Caco-2 (cell line): ENCODE measurements around the gene NRXN3. TPM values are rescaled to one million over a fixed set of nuclear protein-coding genes. Genes with fewer than 3 reads are reported as not detected.

Experiments used
- BruUV-seq: library from RNA; stranded (reverse); fragments of 400-500 nt; replicated peaks from 2 replicates; lab custom pipeline; 2021; lab: Mats Ljungman, UMichigan
- CTCF ChIA-PET: fragments of 300-600 bp; sonication (Branson Sonifier 250); formaldehyde crosslinking; loops from one replicate; lab custom pipeline; 2022; ENCODE audit warnings: antibody characterized with exemption; lab: Charles Lee
- POLR2A ChIA-PET: fragments of 300-600 bp; sonication (Branson Sonifier 250); formaldehyde crosslinking; loops from one replicate; lab custom pipeline; 2022; ENCODE audit warnings: antibody characterized with exemption; lab: Charles Lee
- DNase-seq, 2 experiments: peaks; one replicate each; pipeline versions ENCODE4 v3.0.0 to v3.0.0-alpha.2; 2020 to 2022
- H3K27me3 ChIP-seq: replicated peaks from 2 replicates; pipeline ENCODE4 v1.6.0; 2011; ENCODE audit warnings: low read length; ENCODE audit not compliant: control insufficient read depth, insufficient read depth
- H3K36me3 ChIP-seq: 2 replicates; pipeline ENCODE4 v1.5.1; 2011; ENCODE audit warnings: low read length; ENCODE audit not compliant: control insufficient read depth, insufficient read depth
- H3K4me1 ChIP-seq: fragments of 250-450 bp; sonication (Bioruptor Pico); 2 replicates; pipeline ENCODE4 v1.5.1; 2020; ENCODE audit warnings: mild to moderate bottlenecking
- H3K4me3 ChIP-seq: 2 replicates; pipeline ENCODE4 v1.5.1; 2011; ENCODE audit warnings: low read depth, mild to moderate bottlenecking, control low read depth, low read length
- H3K9me3 ChIP-seq: fragments of 250-450 bp; sonication (Bioruptor Pico); 2 replicates; pipeline ENCODE4 v1.5.1; 2020; ENCODE audit warnings: mild to moderate bottlenecking, moderate library complexity
- H3K27ac Mint-ChIP-seq: one replicate; pipeline ENCODE4 v1.8.0; 2022; ENCODE audit warnings: mixed read lengths; ENCODE audit not compliant: unreplicated experiment
- H3K27me3 Mint-ChIP-seq: one replicate; pipeline ENCODE4 v1.8.0; 2022; ENCODE audit warnings: mixed read lengths; ENCODE audit not compliant: insufficient read depth, unreplicated experiment
- H3K36me3 Mint-ChIP-seq: one replicate; pipeline ENCODE4 v1.8.0; 2022; ENCODE audit warnings: mild to moderate bottlenecking, mixed read lengths; ENCODE audit not compliant: insufficient read depth, unreplicated experiment
- H3K4me1 Mint-ChIP-seq: one replicate; pipeline ENCODE4 v1.8.0; 2022; ENCODE audit warnings: low read depth, mixed read lengths; ENCODE audit not compliant: unreplicated experiment
- H3K4me3 Mint-ChIP-seq: one replicate; pipeline ENCODE4 v1.8.0; 2022; ENCODE audit warnings: mild to moderate bottlenecking, moderate library complexity, mixed read lengths; ENCODE audit not compliant: unreplicated experiment
- H3K9me3 Mint-ChIP-seq: one replicate; pipeline ENCODE4 v1.8.0; 2022; ENCODE audit warnings: mixed read lengths; ENCODE audit not compliant: unreplicated experiment
- intact Hi-C: fragments of 100-400 bp; cut with micrococcal nuclease; formaldehyde crosslinking; loops from one replicate; pipeline ENCODE4 v1.10.0; 2022; ENCODE audit not compliant: unreplicated experiment
- total RNA-seq: library from RNA; stranded (reverse); gene quantifications from 2 replicates; pipeline ENCODE4 v1.2.3, GENCODE V29; 2022
- TF ChIP-seq, protein P1 (sequence below), 2 experiments: fragments of 200-600 bp in 1 of 2; IDR thresholded peaks; 1 replicate in 1 of 2; 2 replicates in 1 of 2; pipeline versions ENCODE4 v1.5.1 to v1.8.0; 2011 to 2022; ENCODE audit warnings: antibody characterized with exemption in 1 of 2, control low read depth in 1 of 2, inconsistent platforms in 1 of 2, low read depth in 1 of 2, low read length in 1 of 2, mild to moderate bottlenecking in 1 of 2, moderate library complexity in 1 of 2; ENCODE audit not compliant: insufficient read depth in 1 of 2, severe bottlenecking in 1 of 2, unreplicated experiment in 1 of 2

NRXN3 gene
- total RNA-seq, 1 experiment from 2014 or later: 12.4 TPM

DNA sequence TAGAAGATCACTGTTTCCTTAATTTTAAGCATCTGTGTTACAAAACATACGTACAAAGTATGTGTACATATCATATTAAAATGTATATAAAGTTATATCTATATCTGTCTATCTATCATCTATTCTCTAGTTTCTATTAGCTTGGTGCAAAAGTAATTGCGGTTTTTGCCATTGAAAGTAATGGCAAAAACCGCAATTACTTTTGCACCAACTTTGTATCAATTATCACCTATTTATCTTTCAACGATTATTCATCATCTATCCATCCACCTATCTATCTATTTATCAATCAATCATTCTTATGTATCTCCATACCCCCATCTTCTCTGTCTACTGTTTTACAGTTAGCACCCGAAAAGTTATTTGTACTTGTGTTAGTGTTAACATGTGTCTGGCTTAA, 447.6 kb downstream of the NRXN3 start:
- TF ChIP-seq, protein P1, sequence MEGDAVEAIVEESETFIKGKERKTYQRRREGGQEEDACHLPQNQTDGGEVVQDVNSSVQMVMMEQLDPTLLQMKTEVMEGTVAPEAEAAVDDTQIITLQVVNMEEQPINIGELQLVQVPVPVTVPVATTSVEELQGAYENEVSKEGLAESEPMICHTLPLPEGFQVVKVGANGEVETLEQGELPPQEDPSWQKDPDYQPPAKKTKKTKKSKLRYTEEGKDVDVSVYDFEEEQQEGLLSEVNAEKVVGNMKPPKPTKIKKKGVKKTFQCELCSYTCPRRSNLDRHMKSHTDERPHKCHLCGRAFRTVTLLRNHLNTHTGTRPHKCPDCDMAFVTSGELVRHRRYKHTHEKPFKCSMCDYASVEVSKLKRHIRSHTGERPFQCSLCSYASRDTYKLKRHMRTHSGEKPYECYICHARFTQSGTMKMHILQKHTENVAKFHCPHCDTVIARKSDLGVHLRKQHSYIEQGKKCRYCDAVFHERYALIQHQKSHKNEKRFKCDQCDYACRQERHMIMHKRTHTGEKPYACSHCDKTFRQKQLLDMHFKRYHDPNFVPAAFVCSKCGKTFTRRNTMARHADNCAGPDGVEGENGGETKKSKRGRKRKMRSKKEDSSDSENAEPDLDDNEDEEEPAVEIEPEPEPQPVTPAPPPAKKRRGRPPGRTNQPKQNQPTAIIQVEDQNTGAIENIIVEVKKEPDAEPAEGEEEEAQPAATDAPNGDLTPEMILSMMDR (IDR thresholded peaks at IDR 0.05; ENCODE audit: insufficient read depth in 1 of 2, low read depth in 1 of 2, low read length in 1 of 2, severe bottlenecking in 1 of 2, unreplicated experiment in 1 of 2): no peak
- Mint-ChIP-seq H3K4me1 (no peaks in the 10 kb centered on the region), H3K27me3 (peaks cover 9% of the 10 kb centered on the region), H3K36me3 (no peaks in the 10 kb centered on the region), H3K9me3 (no peaks in the 10 kb centered on the region), H3K27ac (no peak overlapping the region), H3K4me3 (no peak overlapping the region)
- Histone ChIP-seq H3K4me3 (no peak overlapping the region), H3K27me3 (no peaks in the 10 kb centered on the region), H3K36me3 (no peaks in the 10 kb centered on the region), H3K9me3 (no peaks in the 10 kb centered on the region), H3K4me1 (no peaks in the 10 kb centered on the region)
- ChIA-PET POLR2A (no interaction called here), CTCF (no interaction called here)
- no TSS peak for BruUV-seq
- DNase-seq: no peak
- intact Hi-C loops: no loop called here

DNA sequence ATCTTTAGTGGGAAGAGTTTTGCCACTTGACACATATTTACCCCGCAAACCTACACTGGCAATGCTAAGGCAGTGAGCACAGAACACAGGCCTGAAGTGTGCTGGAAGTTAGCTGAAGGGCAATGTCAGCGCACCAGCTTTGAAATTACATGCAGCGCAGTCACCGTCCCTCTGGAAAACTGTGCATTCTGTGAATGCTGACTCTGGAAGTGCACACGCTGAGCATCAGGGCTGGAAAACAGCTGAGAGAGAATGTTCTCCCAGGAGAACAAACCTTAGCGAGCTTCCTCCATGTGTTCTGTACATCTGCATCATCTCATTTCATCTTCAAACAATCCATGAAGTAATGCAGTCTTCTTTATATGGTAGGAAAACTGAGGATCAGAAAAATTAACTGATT, 448.2 kb downstream of the NRXN3 start:
- TF ChIP-seq, protein P1 (IDR thresholded peaks at IDR 0.05; ENCODE audit: insufficient read depth in 1 of 2, low read depth in 1 of 2, low read length in 1 of 2, severe bottlenecking in 1 of 2, unreplicated experiment in 1 of 2): no peak
- H3K36me3 Mint-ChIP-seq: no peaks in the 10 kb centered on the region
- peaks cover 9% of the 10 kb centered on the region for H3K27me3 Mint-ChIP-seq
- no peaks in the 10 kb centered on the region for H3K9me3 Mint-ChIP-seq
- no peak overlapping the region for H3K4me3 Mint-ChIP-seq
- ChIA-PET CTCF (no interaction called here), POLR2A (no interaction called here)
- no peak overlapping the region for H3K27ac Mint-ChIP-seq
- H3K36me3 ChIP-seq: no peaks in the 10 kb centered on the region
- intact Hi-C loops: no loop called here
- no peaks in the 10 kb centered on the region for H3K9me3 ChIP-seq
- no TSS peak for BruUV-seq
- H3K4me1 ChIP-seq: no peaks in the 10 kb centered on the region
- H3K27me3 ChIP-seq: no peaks in the 10 kb centered on the region
- no peaks in the 10 kb centered on the region for H3K4me1 Mint-ChIP-seq
- H3K4me3 ChIP-seq: no peak overlapping the region
- DNase-seq: no peak

DNA sequence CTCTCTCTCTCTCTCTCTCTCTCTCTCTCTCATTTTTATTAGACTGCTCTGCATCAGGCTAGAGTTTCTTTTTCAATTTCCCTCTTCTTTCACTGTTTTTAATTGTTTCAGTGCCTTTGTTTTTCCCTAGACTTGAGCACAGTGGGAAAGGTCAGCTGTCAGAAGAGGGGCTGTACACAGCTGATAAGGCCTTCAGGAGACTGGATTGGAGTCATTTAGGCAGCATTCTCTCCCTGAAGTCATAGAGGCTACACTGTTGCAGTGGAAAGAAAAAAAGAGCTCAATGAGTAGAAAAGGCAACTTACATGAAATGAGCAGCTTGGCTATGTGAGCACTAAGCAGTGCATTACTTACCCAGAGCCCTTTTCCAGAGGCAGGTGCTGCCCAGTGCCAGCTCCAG, 456.9 kb downstream of the NRXN3 start:
- intact Hi-C loops: no loop called here
- no peak overlapping the region for H3K4me3 ChIP-seq
- Mint-ChIP-seq H3K4me3 (no peak overlapping the region), H3K4me1 (no peaks in the 10 kb centered on the region), H3K9me3 (no peaks in the 10 kb centered on the region), H3K27ac (no peak overlapping the region), H3K27me3 (peaks cover 4% of the 10 kb centered on the region), H3K36me3 (no peaks in the 10 kb centered on the region)
- POLR2A ChIA-PET: no interaction called here
- no peaks in the 10 kb centered on the region for H3K27me3 ChIP-seq
- no peaks in the 10 kb centered on the region for H3K9me3 ChIP-seq
- TF ChIP-seq, protein P1 (IDR thresholded peaks at IDR 0.05; ENCODE audit: insufficient read depth in 1 of 2, low read depth in 1 of 2, low read length in 1 of 2, severe bottlenecking in 1 of 2, unreplicated experiment in 1 of 2): no peak
- DNase-seq: no peak
- no TSS peak for BruUV-seq
- H3K36me3 ChIP-seq: no peaks in the 10 kb centered on the region
- H3K4me1 ChIP-seq: no peaks in the 10 kb centered on the region
- CTCF ChIA-PET: no interaction called here
